MM.1S (cell line): Measurements from ENCODE around the gene CLEC16A.

Experiments used
- DNase-seq: peaks from one replicate; pipeline ENCODE4 v3.0.0-alpha.2; 2015
- H2AFZ ChIP-seq: fragments of 300-600 bp; sonication (generic); 2 replicates; pipeline ENCODE4 v1.6.0; 2016; ENCODE audit warnings: antibody characterized with exemption, low read length
- H3F3A ChIP-seq: fragments of 300-600 bp; sonication (generic); 2 replicates; pipeline ENCODE4 v1.6.1; 2016; ENCODE audit warnings: mild to moderate bottlenecking, antibody characterized with exemption, low read length, moderate library complexity, mixed read lengths; ENCODE audit not compliant: insufficient read depth
- H3K27ac ChIP-seq: fragments of 300-600 bp; sonication (generic); 2 replicates; pipeline ENCODE4 v1.5.1; 2016; ENCODE audit warnings: mild to moderate bottlenecking, low read length
- H3K27me3 ChIP-seq: fragments of 300-600 bp; sonication (generic); replicated peaks from 2 replicates; pipeline ENCODE4 v1.6.0; 2016; ENCODE audit warnings: low read length; ENCODE audit not compliant: insufficient read depth
- H3K36me3 ChIP-seq: fragments of 300-600 bp; sonication (generic); replicated peaks from 2 replicates; pipeline ENCODE4 v1.6.1; 2016; ENCODE audit warnings: mild to moderate bottlenecking, low read length, mixed read lengths; ENCODE audit not compliant: insufficient read depth
- H3K4me1 ChIP-seq: fragments of 300-600 bp; sonication (generic); 2 replicates; pipeline ENCODE4 v1.6.1; 2016; ENCODE audit warnings: low read length, mixed read lengths
- H3K4me2 ChIP-seq: fragments of 300-600 bp; sonication (generic); 2 replicates; pipeline ENCODE4 v1.6.0; 2016; ENCODE audit warnings: low read depth, low read length
- H3K4me3 ChIP-seq: fragments of 300-600 bp; sonication (generic); 2 replicates; pipeline ENCODE4 v1.5.1; 2016; ENCODE audit warnings: low read length, mixed read lengths
- H3K79me2 ChIP-seq: fragments of 300-600 bp; sonication (generic); 2 replicates; pipeline ENCODE4 v1.6.1; 2016; ENCODE audit warnings: mixed run types, low read length, mixed read lengths
- H3K9ac ChIP-seq: fragments of 300-600 bp; sonication (generic); 2 replicates; pipeline ENCODE4 v1.6.1; 2016; ENCODE audit warnings: low read length, mixed read lengths
- H3K9me2 ChIP-seq: fragments of 300-600 bp; sonication (generic); replicated peaks from 2 replicates; pipeline ENCODE4 v1.6.1; 2016; ENCODE audit warnings: mild to moderate bottlenecking, low read length, mixed read lengths; ENCODE audit not compliant: insufficient read depth
- H3K9me3 ChIP-seq: fragments of 300-600 bp; sonication (generic); replicated peaks from 2 replicates; pipeline ENCODE4 v1.6.1; 2016; ENCODE audit warnings: mild to moderate bottlenecking, low read length, mixed read lengths; ENCODE audit not compliant: insufficient read depth
- H4K20me1 ChIP-seq: fragments of 300-600 bp; sonication (generic); 2 replicates; pipeline ENCODE4 v1.6.1; 2016; ENCODE audit warnings: mild to moderate bottlenecking, low read length, moderate library complexity, mixed read lengths; ENCODE audit not compliant: insufficient read depth
- CTCF ChIP-seq: fragments of 300-600 bp; sonication (generic); IDR thresholded peaks from 2 replicates; pipeline ENCODE4 v1.5.1; 2016; ENCODE audit warnings: antibody characterized with exemption, low read length, mixed read lengths
- EZH2 ChIP-seq: fragments of 300-600 bp; sonication (generic); optimal IDR thresholded peaks from 2 replicates; pipeline ENCODE3; 2017; ENCODE audit warnings: low read depth, mild to moderate bottlenecking, antibody characterized with exemption, low read length, mixed read lengths
- EZH2phosphoT487 ChIP-seq: fragments of 300-600 bp; sonication (generic); IDR thresholded peaks from 2 replicates; pipeline ENCODE4 v1.6.1; 2018; ENCODE audit warnings: antibody characterized with exemption, low read length

Gene CLEC16A

GRCh38 chr16:11032922-11033291, 88.5 kb downstream of the CLEC16A start:
- Histone ChIP-seq H3K4me1 (peaks cover 9% of the 10 kb centered on the region), H2AFZ (no peak overlapping the region), H3K4me2 (no peak overlapping the region), H3K36me3 (no peaks in the 10 kb centered on the region), H3K27me3 (no peaks in the 10 kb centered on the region), H3K4me3 (no peak overlapping the region), H3K79me2 (no peaks in the 10 kb centered on the region), H4K20me1 (no peaks in the 10 kb centered on the region), H3K9ac (no peak overlapping the region), H3K27ac (no peak overlapping the region), H3K9me3 (no peaks in the 10 kb centered on the region), H3K9me2 (no peaks in the 10 kb centered on the region), H3F3A (no peaks in the 10 kb centered on the region)
- TF ChIP-seq EZH2, result no peak
- TF ChIP-seq CTCF, result no peak
- no peak for TF ChIP-seq EZH2phosphoT487
- DNase-seq, result no peak

GRCh38 chr16:11033629-11034420, 89.5 kb downstream of the CLEC16A start:
- Histone ChIP-seq H3K27ac (no peak overlapping the region), H3K79me2 (no peaks in the 10 kb centered on the region), H3K4me3 (no peak overlapping the region), H3K4me1 (peaks cover 9% of the 10 kb centered on the region), H3K27me3 (no peaks in the 10 kb centered on the region), H3K9ac (no peak overlapping the region), H3K9me2 (no peaks in the 10 kb centered on the region), H3K4me2 (no peak overlapping the region), H3K9me3 (no peaks in the 10 kb centered on the region), H3F3A (no peaks in the 10 kb centered on the region), H3K36me3 (no peaks in the 10 kb centered on the region), H2AFZ (no peak overlapping the region), H4K20me1 (no peaks in the 10 kb centered on the region)
- DNase-seq, result no peak
- TF ChIP-seq EZH2, result no peak
- no peak for TF ChIP-seq EZH2phosphoT487
- TF ChIP-seq CTCF, result no peak

DNA sequence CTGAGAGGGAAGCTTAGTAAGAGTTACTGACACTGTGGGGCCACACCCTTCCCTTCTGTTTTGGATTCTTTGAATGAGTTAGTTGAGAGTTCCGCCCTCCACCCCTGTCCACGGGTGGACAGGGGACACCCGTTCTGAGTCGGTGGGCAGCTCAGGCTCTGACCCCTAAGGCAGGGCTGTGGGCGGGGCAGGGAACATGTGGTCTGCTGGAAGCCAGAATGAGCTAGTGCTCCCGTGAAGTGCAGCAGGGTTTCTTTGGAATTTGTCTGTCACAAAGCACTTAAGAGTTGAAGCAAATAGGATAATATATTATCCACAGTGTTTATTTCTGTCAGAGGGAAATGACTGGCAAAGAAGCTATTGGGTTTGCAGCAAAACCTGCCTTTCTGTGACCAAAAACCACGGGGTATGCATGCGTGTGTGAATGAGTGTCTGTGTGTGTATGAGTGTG, 90.1 kb downstream of the CLEC16A start:
- Histone ChIP-seq H3K4me1 (peaks cover 9% of the 10 kb centered on the region), H3K4me2 (no peak overlapping the region), H4K20me1 (no peaks in the 10 kb centered on the region), H3K36me3 (no peaks in the 10 kb centered on the region), H3K4me3 (no peak overlapping the region), H3K27ac (no peak overlapping the region), H2AFZ (no peak overlapping the region), H3F3A (no peaks in the 10 kb centered on the region), H3K9ac (no peak overlapping the region), H3K27me3 (no peaks in the 10 kb centered on the region), H3K9me2 (no peaks in the 10 kb centered on the region), H3K9me3 (no peaks in the 10 kb centered on the region), H3K79me2 (no peaks in the 10 kb centered on the region)
- no peak for DNase-seq
- TF ChIP-seq CTCF (no peak), EZH2 (no peak), EZH2phosphoT487 (no peak)
